ENCODE measurements around the gene ATP2B3.

Gene ATP2B3

DNA sequence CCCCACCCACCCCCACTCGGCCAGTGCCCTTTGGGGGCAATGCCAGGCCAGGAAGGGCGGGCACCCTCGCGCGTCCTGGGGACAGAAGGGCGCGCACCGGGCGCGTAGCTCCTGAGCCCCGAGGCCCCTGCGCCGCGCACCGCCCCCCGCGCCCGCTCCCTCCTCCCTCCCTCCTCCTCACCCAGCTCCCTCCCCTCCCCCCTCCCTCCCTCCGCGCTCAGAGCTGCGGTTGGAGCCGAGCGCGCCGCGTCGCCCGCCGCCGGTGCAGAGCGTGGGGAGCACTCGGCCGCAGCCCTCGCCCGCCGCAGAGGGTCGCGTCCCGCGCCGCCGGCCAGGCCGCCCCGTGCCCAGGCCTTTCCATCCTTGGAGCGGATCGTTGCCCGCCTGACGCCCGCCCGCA, at the start of gene ATP2B3:
Gene ATP2B3 (plus strand): TSS at position 220 of the 400 bp plus-strand sequence. CDS start 18,606 bp downstream, outside the sequence.
- no peak for DNase-seq (ENCODE audit: low read depth in 1 of 2, low spot score in 1 of 2)

DNA sequence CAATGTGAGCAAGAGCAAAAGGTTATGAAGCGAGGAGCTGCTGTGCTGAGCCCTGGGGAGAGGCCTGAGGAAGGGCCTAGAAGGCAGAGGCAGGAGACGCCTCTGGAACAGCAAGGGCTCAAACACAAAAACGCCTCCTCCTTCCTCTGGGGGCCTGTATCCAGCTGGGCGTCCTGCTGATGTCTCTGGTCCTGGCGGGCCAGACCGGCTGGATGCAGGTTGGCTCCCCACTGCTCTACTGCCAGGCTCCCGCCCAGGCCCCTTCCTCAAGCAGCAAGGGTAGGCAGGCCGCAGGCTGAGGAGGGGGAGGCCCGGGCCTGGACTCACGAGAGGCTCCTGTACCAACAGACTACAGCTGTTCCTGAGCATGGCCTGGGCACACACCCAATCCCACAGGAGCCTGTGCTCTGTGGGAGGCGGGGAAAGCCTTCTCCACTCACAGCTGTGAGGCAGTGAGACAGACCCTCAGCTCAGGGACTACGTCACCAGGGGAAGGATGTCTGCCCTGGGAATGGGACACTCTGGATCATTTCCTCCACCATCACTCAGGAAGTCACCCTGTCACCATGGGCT, 49.3 kb upstream of the ATP2B3 start:
- DNase-seq (ENCODE audit: low read depth in 1 of 2, low spot score in 1 of 2): no peak

DNA sequence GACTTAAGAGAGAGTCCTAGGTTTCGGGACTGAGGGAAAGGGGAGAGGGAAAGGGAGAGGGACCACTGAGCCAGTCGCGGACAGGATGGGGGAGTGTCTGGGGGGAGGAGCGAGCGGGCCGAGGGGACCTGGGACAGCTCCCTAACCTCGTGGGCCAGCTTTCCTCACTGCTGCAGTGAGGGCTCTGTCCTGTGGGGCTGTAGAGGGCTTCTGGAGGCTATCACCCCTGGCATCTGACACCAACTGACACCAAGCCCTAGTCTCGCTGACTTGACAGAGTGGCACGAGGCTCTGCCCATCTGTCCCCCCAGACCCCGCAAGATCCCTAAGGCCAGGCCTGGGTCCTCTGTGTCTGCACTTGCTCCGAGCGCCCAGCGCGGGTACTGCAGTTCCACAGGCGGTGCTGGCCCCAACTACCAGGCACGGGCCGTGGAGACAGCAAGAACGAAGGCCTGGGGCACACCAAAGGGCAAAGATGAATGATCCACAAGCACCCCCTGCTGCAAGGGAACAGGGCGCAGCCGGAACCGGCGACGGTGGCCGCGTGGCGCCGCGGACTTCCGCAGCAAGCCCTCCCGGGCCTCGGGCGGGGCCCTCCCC, 47.5 kb upstream of the ATP2B3 start:
- no peak for DNase-seq (ENCODE audit: low read depth in 1 of 2, low spot score in 1 of 2)

DNA sequence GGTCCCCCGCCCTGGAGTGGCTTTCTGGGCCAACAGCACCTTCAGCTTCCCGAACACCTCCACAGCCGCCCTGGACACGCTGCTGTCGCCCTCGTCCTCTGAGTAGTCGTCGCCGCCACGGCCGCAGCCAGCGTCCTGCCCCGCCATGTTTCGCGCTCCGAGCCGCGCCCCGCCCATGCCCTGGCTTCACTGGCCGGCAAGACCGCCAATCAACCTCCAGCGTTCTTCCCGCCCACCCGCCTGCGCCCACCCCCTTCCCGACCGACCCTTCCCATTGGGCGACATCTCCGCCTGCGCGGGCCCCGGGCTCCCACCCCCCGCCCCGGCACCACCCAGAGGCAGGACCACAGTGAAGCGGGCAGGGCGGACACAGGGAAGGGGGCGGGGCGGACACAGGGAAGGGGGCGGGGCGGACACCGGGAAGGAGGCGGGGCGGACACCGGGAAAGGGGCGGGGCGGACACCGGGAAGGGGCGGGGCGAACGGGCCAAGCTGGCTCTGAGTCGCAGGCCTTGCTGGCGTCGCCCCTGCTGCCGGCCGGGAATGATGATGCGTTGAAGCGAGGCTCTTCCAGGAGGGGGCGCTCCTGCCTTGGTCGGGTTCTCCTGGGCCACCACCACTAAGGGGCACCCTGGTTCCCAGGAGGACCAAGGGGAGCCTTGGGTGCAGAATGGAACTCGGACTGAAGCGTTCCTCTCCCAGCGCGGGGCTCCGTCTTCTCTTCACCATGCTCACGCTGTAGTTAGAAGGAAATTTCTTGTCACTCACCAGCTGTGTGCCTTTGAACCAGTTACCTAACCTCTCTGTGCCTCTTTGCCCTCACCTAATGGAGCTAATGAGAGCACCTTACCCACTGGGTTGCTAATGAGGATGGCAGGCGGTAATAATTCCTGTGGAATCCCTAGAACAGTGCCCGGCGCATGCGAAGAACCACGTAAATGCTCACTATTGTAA, 46.8 kb upstream of the ATP2B3 start, which contains the start of gene HAUS7:
Gene HAUS7 (minus strand): TSS at position 166 of the 953 bp plus-strand sequence. CDS start 19 bp downstream, at position 147.
- peak; percentile 72 to 82 for DNase-seq (ENCODE audit: low read depth in 1 of 2, low spot score in 1 of 2)

DNA sequence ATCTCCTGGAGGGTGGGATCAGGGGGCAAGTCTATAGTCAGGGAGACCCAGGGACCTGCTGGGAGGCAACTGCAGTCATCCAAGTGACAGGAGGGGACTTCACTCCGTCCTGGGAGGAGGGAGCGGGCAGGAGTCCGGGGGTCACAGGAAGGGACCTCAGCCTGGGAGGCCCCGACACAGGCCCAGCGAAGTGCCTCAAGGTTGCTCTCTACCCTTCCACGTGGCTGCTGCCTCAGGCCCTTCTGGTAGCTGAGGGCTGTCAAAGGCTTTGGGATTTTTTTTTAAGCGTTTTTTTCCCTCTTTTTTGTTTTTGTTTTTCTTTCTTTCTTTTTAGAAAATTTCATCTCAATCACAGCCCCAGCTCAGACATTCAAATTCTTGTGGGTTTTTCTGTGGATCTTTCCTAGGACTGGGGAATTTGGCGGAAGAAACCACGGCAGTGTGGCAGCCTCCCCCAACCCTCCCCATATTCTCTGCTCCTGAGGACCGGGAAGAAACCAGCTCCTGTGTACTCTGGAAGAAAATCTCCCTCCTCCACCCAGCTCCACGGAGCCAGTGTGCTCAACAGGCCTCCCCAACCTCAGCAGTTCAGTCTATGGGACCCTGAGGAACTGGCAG, 45.7 kb upstream of the ATP2B3 start:
- no peak for DNase-seq (ENCODE audit: low read depth in 1 of 2, low spot score in 1 of 2)

DNA sequence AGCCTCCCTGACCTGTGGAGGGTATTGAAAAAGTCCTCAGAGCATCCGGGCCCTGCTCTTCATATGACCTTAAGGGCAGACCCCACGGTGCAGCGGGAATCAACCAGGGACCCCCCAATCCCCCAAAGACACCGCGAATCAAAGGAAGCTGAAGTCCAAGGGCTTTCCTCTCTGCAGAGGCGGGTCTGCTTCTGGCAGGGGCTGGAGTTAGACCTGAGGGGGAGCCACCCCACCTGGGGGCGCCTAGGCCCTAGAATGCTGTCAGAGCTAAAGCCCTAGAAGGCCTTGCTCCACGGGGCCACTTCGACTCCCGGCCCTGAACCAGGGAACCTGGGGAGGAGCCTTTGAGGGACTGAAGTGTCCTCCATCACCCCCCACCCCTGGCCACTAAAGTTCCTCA, 44.3 kb upstream of the ATP2B3 start:
- no peak for DNase-seq (ENCODE audit: low read depth in 1 of 2, low spot score in 1 of 2)

DNA sequence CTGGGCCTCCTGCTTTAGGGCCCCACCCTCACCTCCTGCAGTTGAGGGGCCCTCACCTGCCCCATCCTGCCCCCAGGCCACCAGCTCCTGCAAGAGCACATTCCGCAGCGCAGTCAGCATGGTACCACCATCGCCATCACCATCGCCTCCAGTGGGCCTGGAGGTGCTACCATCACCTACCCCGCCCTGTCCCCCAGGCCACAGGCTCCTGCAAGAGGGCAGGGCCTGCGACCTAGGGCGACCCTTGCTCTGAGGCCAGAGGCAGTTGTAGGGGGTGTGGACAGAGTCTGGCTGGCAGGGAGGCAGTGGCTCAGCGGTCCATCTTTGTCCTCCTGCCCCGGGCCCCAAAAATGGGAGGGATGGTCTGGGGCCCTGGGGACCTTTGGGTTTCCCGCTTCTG, 43.2 kb upstream of the ATP2B3 start:
- DNase-seq (ENCODE audit: low read depth in 1 of 2, low spot score in 1 of 2): no peak

DNA sequence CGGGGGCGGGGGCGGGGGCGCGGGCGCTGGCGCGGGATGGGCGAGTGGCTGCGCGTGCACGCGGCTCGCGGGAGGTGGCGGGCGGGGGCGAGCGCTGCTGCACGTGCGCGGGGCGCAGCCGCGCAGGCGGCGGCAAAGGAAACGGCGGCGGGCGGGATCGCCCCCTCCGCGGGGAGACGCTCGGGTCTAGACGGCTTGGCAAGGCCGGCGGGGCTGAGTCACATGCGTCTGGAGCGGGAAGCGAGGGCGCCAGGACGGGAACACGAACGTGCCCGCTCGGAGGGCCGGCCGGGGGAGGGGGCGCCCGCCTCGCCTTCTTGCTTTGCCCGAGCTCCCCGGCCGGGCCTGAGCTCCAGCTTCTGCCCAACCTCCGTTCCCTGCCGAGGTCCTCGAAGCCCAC, 42.7 kb upstream of the ATP2B3 start:
- DNase-seq (ENCODE audit: low read depth in 1 of 2, low spot score in 1 of 2): peak in 1 of 2 donors; percentile 10

DNA sequence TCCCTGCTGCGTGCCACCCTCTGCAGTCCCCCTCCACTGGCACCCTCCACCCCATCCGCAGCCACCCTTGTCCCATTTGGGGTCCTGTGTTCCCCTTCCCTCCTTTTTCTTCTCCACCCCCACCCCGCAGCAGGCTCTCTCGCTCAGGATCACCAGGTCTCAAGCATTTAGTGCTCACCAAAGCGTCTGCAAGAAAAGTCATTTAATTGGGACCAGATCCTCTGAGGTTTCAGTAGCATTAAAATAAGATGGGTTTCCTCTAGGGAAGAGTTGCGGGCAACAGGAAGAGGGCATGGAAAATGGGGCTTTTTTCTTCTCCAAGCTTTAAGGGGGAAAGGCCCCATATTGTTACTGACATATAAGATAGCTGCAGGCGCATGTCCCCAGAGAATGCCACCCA, 42.2 kb upstream of the ATP2B3 start:
- DNase-seq (ENCODE audit: low read depth in 1 of 2, low spot score in 1 of 2): no peak

DNA sequence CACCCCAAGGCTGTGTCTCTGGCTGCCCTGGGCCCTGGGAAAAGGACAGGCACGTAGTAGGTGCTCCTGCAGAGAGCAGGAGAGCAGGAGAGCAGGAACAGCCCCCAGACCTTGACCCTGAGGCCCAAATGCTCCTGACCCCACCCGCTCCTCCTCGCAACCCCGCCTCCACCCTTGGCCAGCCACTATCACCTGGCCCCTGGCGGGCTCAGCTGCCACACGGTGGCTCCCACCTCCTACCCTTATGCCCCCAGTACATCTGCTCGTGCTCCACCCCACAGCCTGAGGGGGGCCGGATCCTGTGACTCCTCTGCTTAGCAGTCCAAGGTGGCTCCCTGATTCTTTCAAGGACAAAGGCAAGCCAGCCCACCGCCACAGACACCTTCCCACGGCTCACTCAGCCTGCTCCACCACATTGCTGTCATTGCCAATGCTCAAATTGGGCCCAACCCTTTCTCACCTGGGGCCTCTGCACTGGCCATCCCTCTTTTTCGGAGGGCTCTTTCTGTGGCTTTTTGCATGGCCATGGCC, 41.6 kb upstream of the ATP2B3 start:
- no peak for DNase-seq (ENCODE audit: low read depth in 1 of 2, low spot score in 1 of 2)

DNA sequence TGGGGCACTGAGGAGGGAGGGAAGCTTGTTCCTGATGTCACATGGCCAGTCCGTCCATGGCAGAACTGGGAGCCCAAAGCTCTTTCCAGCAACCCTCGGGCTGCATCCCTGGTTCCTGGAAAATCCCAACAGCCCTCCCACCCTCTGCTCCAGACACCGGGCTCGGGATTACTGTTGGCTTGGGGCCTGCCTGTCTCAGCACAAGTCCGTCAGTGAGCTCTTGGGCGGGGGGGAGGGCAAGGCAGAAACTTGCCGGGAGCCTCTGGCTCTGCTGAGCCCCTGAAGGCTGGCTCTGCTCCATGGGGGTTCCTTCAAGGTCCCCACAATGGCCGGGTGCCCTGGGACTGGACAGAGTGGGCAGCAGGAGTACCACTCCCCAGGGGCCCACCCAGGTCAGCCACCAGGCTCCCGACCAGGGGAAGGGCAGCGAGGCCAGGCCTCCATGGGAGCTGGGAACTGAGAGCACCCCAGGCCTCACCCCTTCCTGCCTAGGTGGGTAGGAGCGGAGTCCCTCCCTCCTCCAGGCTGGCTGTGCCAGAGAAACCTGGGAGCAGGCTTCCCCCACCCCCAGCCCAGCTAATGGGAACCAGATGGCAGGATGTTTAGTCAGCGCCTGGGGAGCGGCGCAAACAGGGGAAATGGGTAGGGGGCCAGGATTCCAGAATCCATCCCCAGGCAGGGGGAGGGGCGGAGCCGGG, 40.6 kb upstream of the ATP2B3 start:
- no peak for DNase-seq (ENCODE audit: low read depth in 1 of 2, low spot score in 1 of 2)

DNA sequence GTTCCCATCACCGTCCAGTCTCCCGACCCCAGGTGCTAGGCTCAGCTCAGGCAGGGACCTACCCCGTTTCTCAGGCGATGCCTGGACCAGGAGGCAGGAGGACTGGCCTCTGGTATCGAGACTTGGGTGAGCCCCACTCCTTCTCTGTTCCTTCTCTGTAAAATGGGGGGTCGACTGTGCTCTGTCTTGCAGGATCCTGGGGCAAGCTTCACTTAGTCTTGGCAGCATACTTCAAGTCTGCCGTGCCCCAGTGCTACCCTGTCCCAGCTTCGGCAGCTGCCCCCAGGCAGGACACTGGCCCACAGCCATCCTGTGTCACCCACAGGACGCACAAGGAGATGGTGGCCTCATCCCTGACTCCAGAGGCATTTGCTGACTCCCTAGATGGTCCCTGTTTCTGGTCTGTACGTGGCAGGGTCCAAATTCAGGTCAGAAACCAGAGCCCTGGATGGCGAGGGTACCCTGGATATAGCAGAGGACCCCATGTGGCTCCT, 40.0 kb upstream of the ATP2B3 start:
- DNase-seq (ENCODE audit: low read depth in 1 of 2, low spot score in 1 of 2): no peak

DNA sequence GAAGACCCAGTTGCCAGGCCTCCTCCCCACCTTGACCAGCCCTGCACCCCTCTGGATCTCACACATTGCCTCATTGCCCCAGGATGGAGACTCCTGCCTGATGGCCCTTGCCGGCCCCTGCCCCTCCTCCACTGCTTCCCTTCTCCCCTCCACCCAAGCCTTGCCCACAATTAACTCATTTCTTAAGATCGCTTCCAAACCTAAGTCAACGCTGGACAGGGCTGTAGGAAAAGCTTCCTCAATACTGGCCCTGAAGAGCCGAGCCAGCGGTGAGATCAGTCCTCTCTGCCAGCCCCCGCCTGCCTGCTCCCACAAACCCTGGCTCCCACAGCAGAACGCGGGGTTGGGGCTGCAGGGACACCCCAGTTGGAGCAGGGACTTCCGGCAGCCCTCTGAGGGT, 39.5 kb upstream of the ATP2B3 start:
- DNase-seq (ENCODE audit: low read depth in 1 of 2, low spot score in 1 of 2): no peak

DNA sequence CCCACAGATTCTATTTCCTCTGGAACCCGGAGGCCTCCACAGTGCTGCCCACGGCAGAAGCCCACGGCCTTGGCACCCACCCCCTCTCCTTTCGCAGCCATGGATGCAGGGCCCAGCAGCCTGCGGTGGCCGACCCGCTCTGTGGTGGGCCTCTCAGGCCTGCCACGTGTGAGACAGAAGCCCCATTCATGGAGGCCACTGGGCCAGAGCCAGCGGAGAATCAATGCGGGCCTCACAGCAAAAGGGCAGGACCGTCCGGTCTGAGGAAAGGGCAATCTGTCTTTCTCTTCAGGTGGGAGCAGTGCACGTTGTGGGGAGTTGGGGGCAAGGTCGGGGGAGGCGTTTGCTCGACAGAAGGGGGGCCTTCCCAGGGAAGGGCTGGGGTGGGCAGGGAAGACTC, 38.7 kb upstream of the ATP2B3 start:
- no peak for DNase-seq (ENCODE audit: low read depth in 1 of 2, low spot score in 1 of 2)

DNA sequence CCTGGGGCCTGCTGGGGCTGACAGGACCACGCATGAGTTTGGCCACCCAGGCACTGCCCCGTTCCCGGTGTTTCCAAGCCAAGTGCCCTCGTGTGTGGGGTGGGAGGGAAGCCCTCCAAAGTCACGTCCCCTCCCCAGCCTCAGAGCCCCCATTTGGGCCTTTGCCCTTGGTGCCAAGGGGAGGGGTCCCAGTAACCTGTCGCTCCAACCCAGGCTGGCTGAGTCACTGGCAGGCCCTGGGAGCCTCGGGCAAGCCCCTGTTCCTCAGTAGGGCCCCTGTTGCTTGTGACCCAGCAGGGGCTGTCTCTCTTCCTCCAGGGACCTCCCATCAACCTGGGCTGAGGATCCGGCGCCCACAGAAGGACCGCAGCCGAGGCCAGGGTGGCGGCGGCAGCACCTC, 36.4 kb upstream of the ATP2B3 start:
- no peak for DNase-seq (ENCODE audit: low read depth in 1 of 2, low spot score in 1 of 2)

DNA sequence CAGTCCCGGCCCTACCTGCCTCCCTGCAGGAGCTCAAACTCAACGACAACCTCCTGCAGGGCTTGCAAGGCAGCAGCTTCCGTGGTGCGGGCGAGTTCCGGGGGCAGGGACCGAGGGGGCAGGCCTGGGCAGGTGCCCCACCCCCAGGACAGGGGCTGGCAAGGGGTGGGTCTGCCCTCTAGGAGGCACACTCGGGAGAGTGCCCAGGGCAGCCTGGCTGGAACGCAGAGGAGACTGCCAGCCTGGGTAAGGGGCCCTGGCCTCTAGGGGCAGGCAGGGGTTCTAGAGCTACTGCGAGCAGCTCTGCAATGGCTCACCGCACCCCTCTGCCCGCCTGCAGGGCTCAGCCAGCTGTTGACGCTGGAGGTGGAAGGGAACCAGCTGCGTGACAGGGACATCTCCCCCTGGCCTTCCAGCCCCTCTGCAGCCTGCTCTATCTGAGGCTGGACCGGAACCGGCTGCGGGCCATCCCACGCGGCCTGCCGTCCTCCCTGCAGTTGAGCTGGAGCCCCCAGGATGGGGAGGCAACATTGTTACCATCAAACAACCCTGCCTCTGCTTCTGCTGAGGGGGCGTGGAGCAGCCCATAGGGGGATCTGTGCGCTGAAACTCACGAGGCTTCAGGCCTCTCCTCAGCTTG, 34.9 kb upstream of the ATP2B3 start:
- DNase-seq (ENCODE audit: low read depth in 1 of 2, low spot score in 1 of 2): no peak

DNA sequence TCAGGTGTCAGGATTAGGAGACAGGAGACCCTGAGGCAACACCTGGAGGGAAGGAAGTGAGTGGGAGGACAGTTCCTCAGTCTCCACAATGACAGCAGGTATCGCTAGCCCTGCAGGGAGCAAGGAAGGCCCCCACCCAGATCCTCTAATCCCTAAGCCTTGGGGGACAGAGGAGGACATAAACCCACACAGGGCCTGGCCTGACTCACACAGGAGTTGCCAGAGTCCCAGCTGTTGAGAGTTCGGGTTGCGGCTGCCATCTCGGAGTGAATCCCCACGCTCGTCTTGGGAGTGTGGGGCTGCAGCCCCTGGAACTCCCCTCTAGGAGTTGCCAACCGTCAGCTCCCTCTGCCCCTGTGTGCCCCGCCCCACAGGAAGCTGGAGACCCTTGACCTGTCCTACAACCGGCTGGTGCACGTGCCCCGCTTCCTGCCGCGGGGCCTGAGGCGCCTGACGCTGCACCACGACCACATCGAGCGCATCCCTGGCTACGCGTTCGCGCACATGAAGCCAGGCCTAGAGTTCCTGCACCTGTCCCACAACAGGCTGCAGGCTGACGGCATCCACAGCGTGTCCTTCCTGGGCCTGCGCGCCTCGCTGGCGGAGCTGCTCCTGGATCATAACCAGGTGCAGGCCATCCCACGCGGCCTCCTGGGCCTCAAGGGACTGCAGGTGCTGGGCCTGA, 31.9 kb upstream of the ATP2B3 start:
- no peak for DNase-seq (ENCODE audit: low read depth in 1 of 2, low spot score in 1 of 2)

DNA sequence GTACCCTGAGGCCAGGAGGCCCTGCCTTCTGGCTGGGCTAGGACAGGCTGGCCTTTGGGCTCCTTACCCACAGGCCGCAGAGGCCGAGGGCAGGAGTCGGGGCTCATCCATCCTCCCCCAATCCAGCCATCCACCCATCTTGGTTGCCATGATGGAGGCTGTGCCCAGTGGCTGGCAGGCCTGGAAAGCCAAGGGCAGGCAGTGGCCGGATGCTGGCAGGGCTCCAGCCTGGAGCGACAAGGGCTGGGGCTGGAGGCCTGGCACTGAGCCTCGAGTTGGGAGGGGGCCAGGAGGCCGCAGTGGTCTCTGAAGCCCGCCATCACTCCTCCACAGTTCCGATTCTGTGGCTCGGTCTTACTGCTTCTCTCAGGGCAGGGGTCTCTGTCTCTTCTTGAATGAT, 31.3 kb upstream of the ATP2B3 start:
- no peak for DNase-seq (ENCODE audit: low read depth in 1 of 2, low spot score in 1 of 2)

DNA sequence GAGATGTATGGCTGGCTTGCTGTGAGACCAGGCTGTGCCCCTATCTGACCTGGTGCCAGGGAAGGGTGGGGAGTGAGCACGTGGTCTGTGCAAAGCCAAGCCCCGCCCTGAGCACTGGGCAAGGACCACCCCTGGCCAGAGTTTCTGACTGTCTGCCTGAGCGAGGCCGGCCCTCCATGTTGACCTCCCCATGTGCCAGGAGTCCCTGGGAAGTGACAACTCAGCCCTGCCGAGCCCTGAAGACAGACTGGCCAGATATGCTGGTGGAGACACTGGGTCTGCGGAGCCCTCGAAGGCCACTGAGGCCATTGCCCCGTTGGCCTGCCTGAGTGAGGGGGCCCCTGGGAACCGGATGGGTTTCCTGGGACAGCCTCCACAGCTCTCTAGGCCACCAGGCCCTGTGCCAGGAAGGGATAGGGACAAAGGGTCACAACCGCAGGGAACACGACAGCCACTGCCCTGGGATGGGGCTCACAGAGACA, 29.8 kb upstream of the ATP2B3 start:
- no peak for DNase-seq (ENCODE audit: low read depth in 1 of 2, low spot score in 1 of 2)
